HL-60/S4 treated with phorbol 12-myristate 13-acetate at 8.2 ng/mL for 4 days and 3 days (cell line): ENCODE results near the gene EIF3L.
"Not testable (repeated sequence)": the region's sequence is repeated elsewhere in the genome, so short reads cannot be mapped to it uniquely, and the experiment has no call there.

Experiments
- in situ Hi-C: fragments of 300-500 bp; cut with MboI; formaldehyde crosslinking; loops from 2 replicates; pipeline ENCODE4 v1.15.0; 2022; ENCODE audit warnings: low sequenced_read_pairs

The EIF3L gene

DNA sequence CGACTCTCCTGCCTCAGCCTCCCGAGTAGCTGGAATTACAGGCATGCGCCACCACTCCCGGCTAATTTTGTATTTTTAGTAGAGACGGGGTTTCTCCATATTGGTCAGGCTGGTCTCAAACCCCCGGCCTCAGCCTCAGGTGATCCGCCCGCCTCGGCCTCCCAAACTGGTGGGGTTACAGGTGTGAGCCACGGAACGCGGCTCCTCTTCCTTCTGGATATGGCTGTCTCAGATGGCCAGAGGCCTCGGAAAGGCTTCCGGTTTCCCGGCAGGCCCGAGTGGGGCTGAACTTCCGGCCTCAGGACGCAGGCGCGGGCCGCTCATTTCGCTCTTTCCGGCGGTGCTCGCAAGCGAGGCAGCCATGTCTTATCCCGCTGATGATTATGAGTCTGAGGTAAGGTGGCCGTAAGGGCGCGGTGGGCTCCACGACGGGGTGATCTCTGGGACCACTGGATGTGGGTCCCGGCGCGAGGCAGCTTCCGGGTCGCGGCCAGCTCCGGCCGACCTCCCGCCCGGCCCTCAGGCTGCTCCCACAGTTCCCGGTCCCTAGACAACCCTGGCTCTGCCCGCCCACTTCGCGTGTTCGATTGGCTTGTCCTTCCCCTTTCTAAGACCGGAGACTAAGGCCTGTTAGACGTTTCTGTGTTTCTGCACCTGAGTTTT is at the start of gene EIF3L:
EIF3L (plus strand) TSS at position 331 of the 663 bp plus-strand sequence; CDS start at position 362, 31 bp downstream.
- in situ Hi-C loops = no loop called here

- in situ Hi-C loops = not testable (repeated sequence)
Measured at GRCh38 chr22:37799979-37800378, 49.2 kb upstream of the EIF3L start.

GRCh38 chr22:37801946-37802309 is 47.3 kb upstream of the EIF3L start:
- in situ Hi-C loops = no loop called here

GRCh38 chr22:37802310-37803194 is 46.7 kb upstream of the EIF3L start:
- in situ Hi-C loops = no loop called here

DNA sequence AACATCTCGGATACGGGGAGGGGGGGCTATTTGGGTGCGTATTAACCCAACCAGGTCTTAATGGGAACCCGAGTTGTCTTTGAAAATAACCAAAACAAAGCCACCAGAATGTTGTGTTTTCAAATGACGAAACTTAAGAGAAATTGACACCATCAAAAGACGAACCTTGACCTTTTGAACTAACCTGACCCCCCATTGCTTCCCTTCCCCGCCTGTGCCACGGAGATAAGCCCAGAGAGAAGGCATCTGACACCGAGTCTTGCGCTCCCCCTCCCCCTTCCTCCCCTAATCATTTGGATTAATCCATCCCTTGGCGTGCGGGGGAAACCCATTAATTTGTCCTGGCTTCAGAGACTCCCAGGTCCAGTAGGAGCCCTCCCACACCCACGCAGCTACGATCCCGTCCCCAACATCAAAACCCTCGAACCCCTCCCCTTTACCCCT is 46.0 kb upstream of the EIF3L start:
- in situ Hi-C loops = no loop called here

GRCh38 chr22:37803639-37804351 is 45.4 kb upstream of the EIF3L start:
- in situ Hi-C loops = no loop called here

- in situ Hi-C loops = no loop called here
Measured at GRCh38 chr22:37804352-37804880, 44.8 kb upstream of the EIF3L start.

DNA sequence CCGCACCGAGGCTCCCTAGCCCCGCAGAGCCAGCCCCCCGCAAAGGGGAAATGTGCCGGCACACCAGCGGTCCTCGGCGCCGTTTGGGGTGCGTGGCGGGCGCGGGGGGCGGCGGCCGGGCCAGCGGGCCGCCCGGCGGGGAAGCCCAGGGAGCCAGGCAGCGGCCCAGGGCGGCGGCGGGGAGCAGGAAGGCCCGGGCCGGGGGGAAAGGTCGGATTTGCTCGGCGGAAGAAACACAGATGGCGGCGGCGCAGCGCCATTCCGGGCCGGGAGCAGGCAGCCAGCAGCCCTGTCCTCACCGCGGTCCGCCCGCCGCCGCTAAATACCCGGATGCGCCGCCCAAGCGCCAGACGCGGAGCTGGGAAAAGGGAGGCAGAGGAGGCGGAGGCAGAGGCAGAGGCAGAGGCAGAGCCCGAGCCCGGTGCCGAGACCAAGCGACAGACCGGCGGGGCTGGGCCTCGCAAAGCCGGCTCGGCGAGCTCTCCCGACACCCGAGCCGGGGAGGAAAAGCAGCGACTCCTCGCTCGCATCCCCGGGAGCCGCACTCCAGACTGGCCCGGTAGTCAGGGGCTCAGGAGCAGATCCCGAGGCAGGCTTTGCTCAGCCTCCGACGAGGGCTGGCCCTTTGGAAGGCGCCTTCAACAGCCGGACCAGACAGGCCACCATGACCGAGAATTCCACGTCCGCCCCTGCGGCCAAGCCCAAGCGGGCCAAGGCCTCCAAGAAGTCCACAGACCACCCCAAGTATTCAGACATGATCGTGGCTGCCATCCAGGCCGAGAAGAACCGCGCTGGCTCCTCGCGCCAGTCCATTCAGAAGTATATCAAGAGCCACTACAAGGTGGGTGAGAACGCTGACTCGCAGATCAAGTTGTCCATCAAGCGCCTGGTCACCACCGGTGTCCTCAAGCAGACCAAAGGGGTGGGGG is 44.1 kb upstream of the EIF3L start:
- in situ Hi-C loops = no loop called here

DNA sequence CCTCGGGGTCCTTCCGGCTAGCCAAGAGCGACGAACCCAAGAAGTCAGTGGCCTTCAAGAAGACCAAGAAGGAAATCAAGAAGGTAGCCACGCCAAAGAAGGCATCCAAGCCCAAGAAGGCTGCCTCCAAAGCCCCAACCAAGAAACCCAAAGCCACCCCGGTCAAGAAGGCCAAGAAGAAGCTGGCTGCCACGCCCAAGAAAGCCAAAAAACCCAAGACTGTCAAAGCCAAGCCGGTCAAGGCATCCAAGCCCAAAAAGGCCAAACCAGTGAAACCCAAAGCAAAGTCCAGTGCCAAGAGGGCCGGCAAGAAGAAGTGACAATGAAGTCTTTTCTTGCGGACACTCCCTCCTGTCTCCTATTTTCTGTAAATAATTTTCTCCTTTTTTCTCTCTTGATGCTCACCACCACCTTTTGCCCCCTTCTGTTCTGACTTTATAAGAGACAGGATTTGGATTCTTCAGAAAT is 43.4 kb upstream of the EIF3L start:
- in situ Hi-C loops = no loop called here

DNA sequence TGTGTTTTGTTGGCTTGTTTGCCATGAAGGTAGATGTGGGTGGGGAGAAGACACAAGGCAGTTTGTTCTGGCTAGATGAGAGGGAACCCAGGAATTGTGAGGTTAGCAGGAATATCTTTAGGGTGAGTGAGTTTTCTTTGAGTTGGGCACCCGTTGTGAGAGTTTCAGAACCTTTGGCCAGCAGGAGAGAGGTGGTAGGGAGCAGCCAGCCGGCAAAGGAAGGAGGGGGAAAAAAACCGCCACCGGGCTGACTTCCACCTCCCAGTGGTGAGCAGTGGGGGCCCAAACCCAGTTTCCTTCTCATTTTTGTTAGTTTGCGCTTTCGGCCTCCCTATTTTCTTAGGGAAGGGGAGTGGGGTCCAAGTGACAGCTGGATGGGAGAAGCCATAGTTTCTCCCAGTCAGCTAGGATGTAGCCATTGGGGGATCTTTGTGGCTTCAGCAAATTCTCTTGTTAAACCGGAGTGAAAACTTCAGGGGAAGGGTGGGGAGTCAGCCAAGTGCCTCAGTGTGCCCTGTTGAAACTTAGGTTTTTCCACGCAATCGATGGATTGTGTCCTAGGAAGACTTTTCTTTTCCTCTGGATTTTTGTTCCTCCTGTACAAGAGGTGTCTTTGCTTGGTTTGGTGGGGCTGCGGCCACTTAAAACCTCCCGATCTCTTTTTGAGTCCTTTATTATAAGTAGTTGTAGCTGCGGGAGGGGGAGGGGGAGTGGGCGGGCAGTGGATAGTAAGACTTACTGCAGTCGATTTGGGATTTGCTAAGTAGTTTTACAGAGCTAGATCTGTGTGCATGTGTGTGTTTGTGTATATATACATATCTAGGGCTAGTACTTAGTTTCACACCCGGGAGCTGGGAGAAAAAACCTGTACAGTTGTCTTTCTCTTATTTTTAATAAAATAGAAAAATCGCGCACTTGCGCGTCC is 42.5 kb upstream of the EIF3L start:
- in situ Hi-C loops = no loop called here

- in situ Hi-C loops = no loop called here
Measured at GRCh38 chr22:37807410-37808293, 41.6 kb upstream of the EIF3L start, which contains the start of gene GCAT. Gene GCAT, plus strand, starts transcription at chr22:37807934. Its CDS starts 34 bp downstream, at chr22:37807968.

GRCh38 chr22:37808294-37808657 is 40.9 kb upstream of the EIF3L start:
- in situ Hi-C loops = no loop called here

GRCh38 chr22:37809672-37810333 is 39.4 kb upstream of the EIF3L start:
- in situ Hi-C loops = no loop called here

- in situ Hi-C loops = no loop called here
Measured at GRCh38 chr22:37811867-37812266, 37.4 kb upstream of the EIF3L start.

DNA sequence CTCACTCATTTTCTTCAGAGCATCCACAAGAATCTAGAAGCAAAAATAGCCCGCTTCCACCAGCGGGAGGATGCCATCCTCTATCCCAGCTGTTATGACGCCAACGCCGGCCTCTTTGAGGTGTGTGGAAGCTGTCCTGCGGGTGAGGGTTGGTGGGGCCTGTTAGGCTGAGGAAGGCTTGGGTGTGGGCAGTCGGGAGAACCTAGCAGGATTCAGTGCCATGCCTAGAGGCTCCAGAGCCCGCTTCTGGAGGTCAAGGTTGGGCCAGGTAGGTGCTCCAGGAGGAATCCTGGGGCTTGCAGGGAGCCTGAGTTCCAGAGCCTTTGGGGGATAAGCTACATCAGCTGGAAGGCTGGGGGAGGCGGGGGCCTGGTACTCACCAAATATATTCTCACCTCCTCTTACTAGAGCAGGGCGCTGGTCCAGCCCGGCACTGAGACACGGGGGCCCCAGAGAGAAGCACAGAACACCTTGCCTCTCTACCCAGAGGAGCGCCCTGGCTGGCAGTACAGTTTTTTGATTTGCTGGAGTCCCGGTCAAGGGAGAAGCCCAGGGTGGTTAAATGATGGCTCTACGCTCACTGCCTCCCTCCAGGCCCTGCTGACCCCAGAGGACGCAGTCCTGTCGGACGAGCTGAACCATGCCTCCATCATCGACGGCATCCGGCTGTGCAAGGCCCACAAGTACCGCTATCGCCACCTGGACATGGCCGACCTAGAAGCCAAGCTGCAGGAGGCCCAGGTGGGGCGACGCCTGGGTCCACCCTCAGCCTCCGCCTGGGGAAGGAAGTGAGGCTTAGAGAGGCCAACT is 36.1 kb upstream of the EIF3L start:
- in situ Hi-C loops = no loop called here

DNA sequence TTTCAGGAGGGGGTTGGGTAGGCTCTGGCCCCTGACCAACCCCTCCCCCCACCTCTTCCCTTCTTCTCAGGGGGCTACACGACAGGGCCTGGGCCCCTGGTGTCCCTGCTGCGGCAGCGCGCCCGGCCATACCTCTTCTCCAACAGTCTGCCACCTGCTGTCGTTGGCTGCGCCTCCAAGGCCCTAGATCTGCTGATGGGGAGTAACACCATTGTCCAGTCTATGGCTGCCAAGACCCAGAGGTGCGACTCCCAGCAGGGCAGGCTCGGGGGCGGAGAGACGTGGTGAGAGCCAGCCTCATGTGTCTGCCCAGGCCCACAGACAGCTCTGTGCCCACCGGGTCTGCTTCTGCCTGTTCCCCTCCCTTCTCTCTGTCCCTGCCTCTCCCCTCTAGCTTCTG is 33.6 kb upstream of the EIF3L start:
- in situ Hi-C loops = no loop called here
